ENCODE results near the gene BNIPL.

BNIPL gene

DNA sequence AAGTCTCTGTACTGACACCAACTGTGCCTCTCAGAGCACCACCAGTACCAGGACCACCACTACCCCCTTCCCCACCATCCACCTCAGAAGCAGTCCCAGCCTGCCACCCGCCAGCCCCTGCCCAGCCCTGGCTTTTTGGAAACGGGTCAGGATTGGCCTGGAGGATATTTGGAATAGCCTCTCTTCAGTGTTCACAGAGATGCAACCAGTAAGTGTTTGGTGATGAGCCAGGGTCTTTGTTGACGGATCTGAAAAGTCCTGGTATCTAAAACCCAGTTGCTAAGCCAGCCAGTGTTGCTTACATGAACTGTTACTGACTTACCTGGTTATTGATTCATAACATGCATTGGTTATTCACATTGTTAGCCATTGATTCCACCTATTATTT is 12.3 kb downstream of the BNIPL start:
- no peak overlapping the region for H3K27ac ChIP-seq (replicated peaks)
- DNase-seq (ENCODE audit: low read depth in 1 of 2, low spot score in 1 of 2), result no peak
- no peak overlapping the region for H3K4me3 ChIP-seq (replicated peaks; ENCODE audit: insufficient read depth, low read length)

GRCh38 chr1:151049458-151049857 is 13.1 kb downstream of the BNIPL start:
- H3K27ac ChIP-seq (replicated peaks), result no peak overlapping the region
- no peak for DNase-seq (ENCODE audit: low read depth in 1 of 2, low spot score in 1 of 2)
- TF ChIP-seq REST (IDR thresholded peaks at IDR 0.05; ENCODE audit: insufficient replicate concordance, low read depth) (no peak), SPI1 (IDR thresholded peaks at IDR 0.05; ENCODE audit: borderline replicate concordance, low read depth) (no peak), POLR2AphosphoS5 (IDR thresholded peaks at IDR 0.05; ENCODE audit: low read depth) (no peak), GABPA (IDR thresholded peaks at IDR 0.05; ENCODE audit: low read depth) (no peak)
- TF ChIP-seq, protein P1, sequence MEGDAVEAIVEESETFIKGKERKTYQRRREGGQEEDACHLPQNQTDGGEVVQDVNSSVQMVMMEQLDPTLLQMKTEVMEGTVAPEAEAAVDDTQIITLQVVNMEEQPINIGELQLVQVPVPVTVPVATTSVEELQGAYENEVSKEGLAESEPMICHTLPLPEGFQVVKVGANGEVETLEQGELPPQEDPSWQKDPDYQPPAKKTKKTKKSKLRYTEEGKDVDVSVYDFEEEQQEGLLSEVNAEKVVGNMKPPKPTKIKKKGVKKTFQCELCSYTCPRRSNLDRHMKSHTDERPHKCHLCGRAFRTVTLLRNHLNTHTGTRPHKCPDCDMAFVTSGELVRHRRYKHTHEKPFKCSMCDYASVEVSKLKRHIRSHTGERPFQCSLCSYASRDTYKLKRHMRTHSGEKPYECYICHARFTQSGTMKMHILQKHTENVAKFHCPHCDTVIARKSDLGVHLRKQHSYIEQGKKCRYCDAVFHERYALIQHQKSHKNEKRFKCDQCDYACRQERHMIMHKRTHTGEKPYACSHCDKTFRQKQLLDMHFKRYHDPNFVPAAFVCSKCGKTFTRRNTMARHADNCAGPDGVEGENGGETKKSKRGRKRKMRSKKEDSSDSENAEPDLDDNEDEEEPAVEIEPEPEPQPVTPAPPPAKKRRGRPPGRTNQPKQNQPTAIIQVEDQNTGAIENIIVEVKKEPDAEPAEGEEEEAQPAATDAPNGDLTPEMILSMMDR (IDR thresholded peaks at IDR 0.05; ENCODE audit: insufficient read depth, low read length), result no peak
- H3K27me3 ChIP-seq (ENCODE audit: insufficient read depth, poor library complexity, severe bottlenecking), result peaks cover 7% of the 10 kb centered on the region
- H3K4me3 ChIP-seq (replicated peaks; ENCODE audit: insufficient read depth, low read length), result no peak overlapping the region

More for the DNA sequence above, 12.3 kb downstream of the BNIPL start:
- TF ChIP-seq, protein P1 (IDR thresholded peaks at IDR 0.05; ENCODE audit: insufficient read depth, low read length), result no peak
- no peak for TF ChIP-seq POLR2AphosphoS5 (IDR thresholded peaks at IDR 0.05; ENCODE audit: low read depth)
- peaks cover 7% of the 10 kb centered on the region for H3K27me3 ChIP-seq (ENCODE audit: insufficient read depth, poor library complexity, severe bottlenecking)

- peaks cover 7% of the 10 kb centered on the region for H3K27me3 ChIP-seq (ENCODE audit: insufficient read depth, poor library complexity, severe bottlenecking)
- H3K27ac ChIP-seq (replicated peaks), result no peak overlapping the region
- no peak for DNase-seq (ENCODE audit: low read depth in 1 of 2, low spot score in 1 of 2)
- TF ChIP-seq POLR2AphosphoS5 (IDR thresholded peaks at IDR 0.05; ENCODE audit: low read depth) (no peak), REST (IDR thresholded peaks at IDR 0.05; ENCODE audit: insufficient replicate concordance, low read depth) (no peak), GABPA (IDR thresholded peaks at IDR 0.05; ENCODE audit: low read depth) (no peak), SPI1 (IDR thresholded peaks at IDR 0.05; ENCODE audit: borderline replicate concordance, low read depth) (no peak)
- TF ChIP-seq, protein P1 (IDR thresholded peaks at IDR 0.05; ENCODE audit: insufficient read depth, low read length), result no peak
- H3K4me3 ChIP-seq (replicated peaks; ENCODE audit: insufficient read depth, low read length), result no peak overlapping the region
These were observed 13.8 kb downstream of the BNIPL start for GRCh38 chr1:151050051-151050688.

Measured in HL-60 (cell line).